HCEC 1CT (cell line): ENCODE data around the gene CHRNA4.

Experiments
- DNase-seq: peaks from one replicate; pipeline ENCODE4 v3.0.0-alpha.2; 2017

Gene CHRNA4

DNA sequence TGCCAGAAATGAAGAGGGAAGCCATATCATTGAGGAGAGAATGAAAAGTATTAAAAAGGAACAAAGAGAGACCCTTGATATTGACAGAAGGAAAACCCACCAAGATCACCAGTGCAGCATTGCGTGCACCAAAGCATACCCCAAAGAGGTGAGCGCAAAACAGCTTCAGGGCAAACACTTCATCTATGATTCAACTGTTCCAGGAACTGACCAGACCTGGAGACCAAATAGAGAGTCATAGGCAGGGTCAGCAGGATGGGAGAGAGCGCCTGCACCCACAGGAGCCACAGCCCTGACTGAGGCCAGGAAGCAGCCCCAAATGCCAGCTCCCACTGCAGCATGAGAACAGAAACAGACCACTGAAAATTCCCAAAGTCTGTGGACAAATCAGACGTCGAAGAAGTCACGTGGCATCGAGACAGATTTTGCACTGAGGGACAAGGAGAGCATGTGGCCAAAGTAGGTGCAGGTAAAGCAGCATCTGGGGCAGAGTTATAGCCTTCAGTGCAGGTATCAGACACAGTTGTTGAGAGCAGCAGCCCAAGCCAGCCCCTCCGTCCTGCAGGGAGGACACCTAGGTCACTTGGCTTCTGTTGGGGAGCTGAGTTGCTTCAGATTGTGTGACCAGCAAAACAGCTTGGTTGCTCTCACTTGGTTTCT is 29.3 kb downstream of the CHRNA4 start:
- no peak for DNase-seq

- DNase-seq: no peak
These were observed 30.2 kb downstream of the CHRNA4 start for GRCh38 chr20:63330940-63331339.

DNA sequence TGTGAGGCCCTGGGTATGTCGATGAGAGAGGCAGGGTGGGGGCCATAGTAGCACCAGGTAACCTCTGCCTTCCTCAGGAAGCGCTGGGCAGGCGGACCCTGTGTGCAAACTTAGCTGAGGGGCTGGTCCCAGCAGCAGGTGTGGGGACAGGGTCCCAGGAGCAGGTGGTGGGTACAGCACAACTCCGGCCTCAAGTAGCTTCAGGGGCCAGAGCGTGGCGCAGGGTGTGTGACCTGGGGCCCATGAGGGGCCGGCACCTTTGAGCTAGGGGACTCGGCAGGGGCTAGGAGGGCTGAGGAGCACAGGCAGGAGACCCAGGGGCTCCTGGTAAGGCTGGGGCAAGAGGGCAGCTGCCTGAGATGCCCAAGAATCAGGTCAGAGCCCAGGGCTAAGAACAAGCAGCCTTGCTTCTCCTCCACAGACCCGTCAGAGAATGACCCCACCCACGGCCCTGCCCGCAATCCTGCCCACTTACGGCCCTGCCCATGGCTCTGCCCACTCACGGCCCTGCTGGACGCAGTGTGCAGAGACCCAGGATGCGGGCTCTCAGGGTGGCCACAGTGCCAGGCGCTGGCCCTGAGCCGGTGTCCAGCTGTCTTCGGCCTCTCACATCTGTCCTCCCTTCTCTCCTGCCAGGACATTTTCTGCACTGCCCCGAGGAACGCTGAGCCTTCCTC is 30.9 kb downstream of the CHRNA4 start:
- DNase-seq: no peak

DNA sequence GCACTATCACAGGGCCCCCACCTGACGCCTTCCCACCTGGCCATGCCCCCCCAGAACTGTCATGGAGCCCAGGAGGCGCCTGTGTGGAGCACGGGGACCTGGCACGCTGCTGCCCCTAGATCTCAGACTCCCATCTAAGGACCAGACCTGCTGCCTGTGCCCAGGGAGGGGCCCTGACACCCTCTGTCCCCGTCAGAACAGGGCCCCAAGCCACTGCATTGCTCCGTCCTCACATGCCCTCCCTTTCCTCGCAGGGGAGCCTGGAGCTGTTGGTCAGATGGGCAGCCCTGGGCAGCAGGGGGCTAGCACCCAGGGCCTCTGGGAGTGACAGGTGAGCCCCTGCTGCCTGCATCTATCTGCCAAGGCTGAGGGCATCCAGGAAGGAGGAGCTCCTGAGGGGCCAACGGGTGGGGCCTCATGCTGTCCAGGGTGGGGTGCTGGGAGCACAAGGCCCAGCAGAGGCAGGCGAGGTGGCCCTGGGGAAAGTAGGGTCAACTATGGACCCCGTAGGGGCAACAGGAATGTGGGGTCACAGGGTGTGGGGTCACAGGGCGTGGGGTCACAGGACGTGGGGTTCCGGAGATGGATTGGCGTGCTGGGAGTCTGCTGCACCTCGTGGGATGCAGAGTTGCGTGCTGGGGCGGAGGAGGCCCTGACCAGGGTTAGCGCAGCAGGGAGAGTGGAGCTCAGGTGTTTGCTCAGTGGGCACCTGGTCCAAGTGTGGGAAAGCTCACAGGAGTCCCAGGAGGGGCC is 31.6 kb downstream of the CHRNA4 start:
- DNase-seq: no peak

GRCh38 chr20:63328718-63329275 is 32.4 kb downstream of the CHRNA4 start:
- no peak for DNase-seq

- no peak for DNase-seq
These were observed 33.0 kb downstream of the CHRNA4 start for GRCh38 chr20:63328026-63328700.

- no peak for DNase-seq
These were observed 33.9 kb downstream of the CHRNA4 start for GRCh38 chr20:63327231-63327745.

DNA sequence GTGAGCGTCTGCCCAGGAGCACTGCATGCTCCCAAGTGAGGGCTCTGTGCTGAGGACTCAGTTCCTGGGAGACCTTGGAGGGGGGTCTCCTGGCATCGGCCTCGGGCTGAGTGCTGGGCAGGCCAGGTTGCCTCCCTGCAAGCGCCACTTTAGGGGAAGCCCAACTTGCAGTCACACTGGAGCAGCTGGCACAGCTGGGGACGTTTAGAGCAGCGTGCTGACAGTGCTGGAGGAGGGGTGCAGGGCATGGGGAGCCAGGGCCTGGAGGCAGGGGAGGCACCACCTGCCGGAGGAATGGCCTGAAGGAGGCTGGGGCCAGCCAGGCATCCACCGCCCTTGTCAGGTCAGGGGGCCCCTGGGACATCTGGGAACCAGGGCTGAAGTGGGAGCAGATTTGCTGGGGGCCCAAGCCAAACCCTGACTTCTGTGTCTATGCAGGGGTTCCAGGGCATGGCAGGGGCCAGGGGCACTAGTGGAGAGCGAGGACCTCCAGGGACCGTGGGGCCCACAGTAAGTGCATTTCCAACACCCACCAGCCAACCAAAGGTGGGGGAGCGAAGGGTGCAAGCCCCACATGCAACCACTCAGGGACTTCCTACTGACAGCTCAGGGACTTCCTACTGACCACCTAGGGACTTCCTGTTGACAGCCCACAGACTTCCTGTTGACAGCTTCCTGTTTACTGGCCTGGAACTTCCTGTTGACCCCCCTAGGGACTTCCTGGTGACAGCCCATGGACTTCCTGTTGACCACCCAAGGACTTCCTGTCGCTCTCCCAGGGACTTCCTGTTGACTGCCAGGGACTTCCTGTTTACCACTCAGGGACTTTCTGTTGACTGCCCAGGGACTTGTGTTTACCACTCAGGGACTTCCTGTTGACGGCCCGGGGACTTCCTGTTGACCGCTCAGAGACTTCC is 34.6 kb downstream of the CHRNA4 start:
- DNase-seq: no peak

- DNase-seq: no peak
These were observed 35.4 kb downstream of the CHRNA4 start for GRCh38 chr20:63325554-63326313.

- no peak for DNase-seq
These were observed 36.1 kb downstream of the CHRNA4 start for GRCh38 chr20:63325021-63325471.

- no peak for DNase-seq
These were observed 37.7 kb downstream of the CHRNA4 start for GRCh38 chr20:63323357-63323981.

- DNase-seq: no peak
These were observed 38.2 kb downstream of the CHRNA4 start for GRCh38 chr20:63322933-63323273.

- no peak for DNase-seq
These were observed 38.8 kb downstream of the CHRNA4 start for GRCh38 chr20:63322146-63322932.

- no peak for DNase-seq
These were observed 39.9 kb downstream of the CHRNA4 start for GRCh38 chr20:63321148-63321831.

GRCh38 chr20:63320616-63321147 is 40.5 kb downstream of the CHRNA4 start:
- DNase-seq: no peak

- DNase-seq: no peak
These were observed 41.1 kb downstream of the CHRNA4 start for GRCh38 chr20:63320041-63320511.

DNA sequence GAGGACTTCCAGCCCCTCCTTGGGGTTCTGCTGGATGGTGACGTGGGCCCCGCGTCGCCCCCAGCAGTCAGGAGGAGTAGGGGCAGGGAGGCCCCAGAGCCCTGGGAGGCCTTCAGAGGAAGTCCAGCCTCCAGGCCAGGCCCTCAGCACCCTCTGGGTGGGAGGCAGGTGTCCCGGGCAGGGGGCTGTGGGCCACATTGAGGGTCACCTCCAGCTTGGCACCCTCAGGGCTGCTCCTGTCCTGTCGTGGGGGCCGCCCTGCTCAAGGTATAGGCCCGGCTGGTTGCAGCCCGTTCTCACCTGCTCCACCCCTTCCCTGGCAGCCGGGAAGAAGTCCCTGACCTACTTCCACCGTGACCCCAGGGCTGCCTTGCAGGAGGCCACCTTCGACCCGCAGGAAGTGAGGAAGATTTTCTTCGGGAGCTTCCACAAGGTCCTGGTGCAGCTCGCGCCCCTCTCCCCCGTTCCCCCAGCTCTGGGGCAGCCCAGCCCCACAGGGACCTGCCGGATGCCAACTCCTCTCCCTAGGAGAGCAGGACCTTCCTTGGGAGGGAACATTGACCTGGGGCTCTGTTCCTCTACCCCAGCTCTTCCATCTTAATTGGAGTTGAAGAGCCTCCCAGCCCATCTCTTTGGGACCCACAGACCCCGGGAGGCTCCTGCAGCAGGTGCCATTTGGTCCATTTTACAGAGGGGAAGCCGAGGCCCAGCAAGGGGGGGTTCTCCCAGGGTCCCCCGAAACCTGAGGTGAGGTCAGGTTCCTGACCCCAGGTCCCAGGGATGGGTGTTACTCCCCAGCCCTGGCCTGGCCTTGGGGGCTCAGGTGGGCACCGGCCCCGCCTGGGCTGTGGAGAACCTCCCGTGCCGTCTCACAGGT is 41.7 kb downstream of the CHRNA4 start:
- DNase-seq: no peak
